ENCODE results near the gene AKAP10. TPM values are rescaled to one million over a fixed set of nuclear protein-coding genes. Genes with fewer than 3 reads are reported as not detected.

The AKAP10 gene
- total RNA-seq, 1 experiment from 2014 or later: 20.2 TPM

DNA sequence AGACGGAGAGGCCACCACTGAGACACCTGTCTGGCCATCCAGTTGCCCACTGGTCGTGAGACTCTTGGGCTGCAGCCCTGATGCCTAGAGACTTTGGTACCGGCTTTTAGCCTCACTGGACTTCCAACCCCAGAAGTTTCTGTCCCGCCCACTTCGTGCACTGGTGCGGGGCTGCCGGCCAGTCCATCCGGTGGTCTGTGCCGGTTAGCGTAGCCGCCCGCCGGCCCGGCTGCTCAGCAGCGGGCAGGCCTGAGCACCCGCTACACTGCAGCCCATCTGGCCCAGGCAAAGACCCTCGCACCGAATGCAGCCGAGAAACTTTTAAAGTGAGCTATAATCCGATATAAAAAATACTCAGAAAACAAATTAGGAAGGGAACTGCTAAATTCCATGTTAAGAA, 30.7 kb downstream of the AKAP10 start:
- H3K56ac ChIP-seq (ENCODE audit: insufficient read length, low read depth, low read length): no peak overlapping the region
- no peak overlapping the region for H2BK12ac ChIP-seq (ENCODE audit: insufficient read length, low read depth, low read length)
- H3K18ac ChIP-seq (ENCODE audit: insufficient read length, low read depth, low read length): no peak overlapping the region
- H2AFZ ChIP-seq (ENCODE audit: low read length): no peak overlapping the region
- no CpG with 5 or more reads among the region's 20 CpGs for WGBS (ENCODE audit: extremely low coverage, insufficient read length, low lambda C conversion rate)
- TF ChIP-seq, protein P1, sequence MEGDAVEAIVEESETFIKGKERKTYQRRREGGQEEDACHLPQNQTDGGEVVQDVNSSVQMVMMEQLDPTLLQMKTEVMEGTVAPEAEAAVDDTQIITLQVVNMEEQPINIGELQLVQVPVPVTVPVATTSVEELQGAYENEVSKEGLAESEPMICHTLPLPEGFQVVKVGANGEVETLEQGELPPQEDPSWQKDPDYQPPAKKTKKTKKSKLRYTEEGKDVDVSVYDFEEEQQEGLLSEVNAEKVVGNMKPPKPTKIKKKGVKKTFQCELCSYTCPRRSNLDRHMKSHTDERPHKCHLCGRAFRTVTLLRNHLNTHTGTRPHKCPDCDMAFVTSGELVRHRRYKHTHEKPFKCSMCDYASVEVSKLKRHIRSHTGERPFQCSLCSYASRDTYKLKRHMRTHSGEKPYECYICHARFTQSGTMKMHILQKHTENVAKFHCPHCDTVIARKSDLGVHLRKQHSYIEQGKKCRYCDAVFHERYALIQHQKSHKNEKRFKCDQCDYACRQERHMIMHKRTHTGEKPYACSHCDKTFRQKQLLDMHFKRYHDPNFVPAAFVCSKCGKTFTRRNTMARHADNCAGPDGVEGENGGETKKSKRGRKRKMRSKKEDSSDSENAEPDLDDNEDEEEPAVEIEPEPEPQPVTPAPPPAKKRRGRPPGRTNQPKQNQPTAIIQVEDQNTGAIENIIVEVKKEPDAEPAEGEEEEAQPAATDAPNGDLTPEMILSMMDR (conservative IDR thresholded peaks at IDR 0.05): no peak
- H3K4ac ChIP-seq (ENCODE audit: low read depth, low read length): no peak overlapping the region
- Mint-ChIP-seq H3K27me3 (ENCODE audit: low read depth) (no peaks in the 10 kb centered on the region; the same call in 1 of the 2 replicates), H3K36me3 (ENCODE audit: insufficient read depth in 1 of 3, low read depth in 3 of 3) (peaks cover 22 to 64% (median 62%) of the 10 kb centered on the region in 3 experiments; a peak in 6 of 7 replicates), H3K9me3 (peaks cover 2 to 6% of the 10 kb centered on the region in 2 experiments), H3K4me1 (peaks cover 27 to 32% of the 10 kb centered on the region in 2 experiments), H3K27ac (no peak overlapping the region), H3K4me3 (no peak overlapping the region)
- H3K79me2 ChIP-seq (ENCODE audit: insufficient read depth, low read length): no peaks in the 10 kb centered on the region; the same call in 1 of the 2 replicates
- no peaks in the 10 kb centered on the region for H3K9me3 ChIP-seq (ENCODE audit: control insufficient read depth, low read depth, low read length)
- H2BK5ac ChIP-seq (ENCODE audit: insufficient read length, low read length): no peak overlapping the region
- no peak overlapping the region for H2BK120ac ChIP-seq (ENCODE audit: low read depth, low read length, poor library complexity, severe bottlenecking)
- H3K9ac ChIP-seq (ENCODE audit: extremely low read depth, insufficient read length, low read length): no peak overlapping the region
- no peak overlapping the region for H2AK5ac ChIP-seq (ENCODE audit: insufficient read length, low read length)
- DNase-seq: no peak
- H2BK15ac ChIP-seq (ENCODE audit: low read depth, low read length): no peak overlapping the region
- peaks cover 7% of the 10 kb centered on the region for H3K79me1 ChIP-seq (ENCODE audit: insufficient read depth, low read depth, low read length, poor library complexity, severe bottlenecking)
- H3K23ac ChIP-seq (ENCODE audit: insufficient read length, low read depth, low read length): no peak overlapping the region
- H3K4me2 ChIP-seq (ENCODE audit: insufficient read depth, insufficient read length, low read length): no peak overlapping the region
- peaks cover 4% of the 10 kb centered on the region; the same call in 1 of the 2 replicates for H3K4me1 ChIP-seq (ENCODE audit: insufficient read depth, low read length)
- H4K8ac ChIP-seq (replicated peaks; ENCODE audit: insufficient read length, low read depth, low read length): no peak overlapping the region
- no peaks in the 10 kb centered on the region for H3K27me3 ChIP-seq (ENCODE audit: insufficient read depth, low read length)
- H4K20me1 ChIP-seq (ENCODE audit: control insufficient read depth, insufficient read depth, insufficient read length): no peaks in the 10 kb centered on the region
- H2BK20ac ChIP-seq (ENCODE audit: low read depth, low read length, poor library complexity, severe bottlenecking): no peak overlapping the region
- H3T11ph ChIP-seq (ENCODE audit: low read length): no peak overlapping the region
- H3K14ac ChIP-seq (ENCODE audit: insufficient read depth, low read length): no peak overlapping the region
- no peak overlapping the region for H3K27ac ChIP-seq (ENCODE audit: insufficient read length, low read depth, low read length)
- no peak overlapping the region for H4K91ac ChIP-seq (ENCODE audit: insufficient read length, low read depth, low read length)
- no peak overlapping the region for H4K5ac ChIP-seq (ENCODE audit: insufficient read length, low read depth, low read length)
- no peaks in the 10 kb centered on the region for H3K23me2 ChIP-seq (ENCODE audit: insufficient read length, low read depth, low read length, poor library complexity, severe bottlenecking)
